Measurements from ENCODE around the gene KCNJ12.

GRCh38 chr17:21365016-21365415 lies 11.1 kb upstream of the KCNJ12 start:
- TF ChIP-seq EZH2 (IDR thresholded peaks at IDR 0.05) (no peak), CTCF (IDR thresholded peaks at IDR 0.05) (no peak), EZH2phosphoT487 (IDR thresholded peaks at IDR 0.05) (no peak)
